Central memory CD8-positive, alpha-beta T cell (primary cell): Measurements from ENCODE around the gene BRMS1.

ENCODE experiments used
- ATAC-seq: fragments of 150-1000 bp; cut with Tn5 transposase; replicated peaks from 2 replicates; pipeline ENCODE4 v1.10.0; 2022; ENCODE audit warnings: mild to moderate bottlenecking, moderate FRiP score, moderate number of reproducible peaks; ENCODE audit not compliant: poor library complexity, severe bottlenecking; ENCODE audit errors: extremely low read depth
- DNase-seq, 2 donors: peaks; one replicate each; pipeline ENCODE4 v3.0.0; 2021; ENCODE audit warnings: low spot score in 2 of 2
- H3K27ac Mint-ChIP-seq: one replicate; pipeline ENCODE4 v1.8.0; 2022; ENCODE audit warnings: low read depth, mild to moderate bottlenecking, moderate library complexity, mixed read lengths
- H3K27me3 Mint-ChIP-seq: one replicate; pipeline ENCODE4 v1.8.0; 2022; ENCODE audit warnings: mixed read lengths
- H3K36me3 Mint-ChIP-seq: one replicate; pipeline ENCODE4 v1.8.0; 2022; ENCODE audit warnings: mild to moderate bottlenecking, moderate library complexity, mixed read lengths; ENCODE audit not compliant: insufficient read depth
- H3K4me1 Mint-ChIP-seq: one replicate; pipeline ENCODE4 v1.8.0; 2022; ENCODE audit warnings: mixed read lengths
- H3K4me3 Mint-ChIP-seq: one replicate; pipeline ENCODE4 v1.8.0; 2022; ENCODE audit warnings: mild to moderate bottlenecking, moderate library complexity, mixed read lengths
- H3K9me3 Mint-ChIP-seq: one replicate; pipeline ENCODE4 v1.8.0; 2022; ENCODE audit warnings: mixed read lengths

The BRMS1 gene

GRCh38 chr11:66368484-66368883 lies 23.6 kb upstream of the BRMS1 start:
- Mint-ChIP-seq H3K27ac (no peak overlapping the region), H3K36me3 (no peaks in the 10 kb centered on the region), H3K4me1 (no peaks in the 10 kb centered on the region), H3K9me3 (no peaks in the 10 kb centered on the region), H3K27me3 (no peaks in the 10 kb centered on the region), H3K4me3 (no peak overlapping the region)
- DNase-seq (no peak), ATAC-seq (no peak)

GRCh38 chr11:66367561-66368312 lies 22.8 kb upstream of the BRMS1 start:
- no peaks in the 10 kb centered on the region for H3K4me1 Mint-ChIP-seq
- DNase-seq: no peak
- no peak overlapping the region for H3K4me3 Mint-ChIP-seq
- H3K27me3 Mint-ChIP-seq: no peaks in the 10 kb centered on the region
- no peaks in the 10 kb centered on the region for H3K9me3 Mint-ChIP-seq
- H3K36me3 Mint-ChIP-seq: no peaks in the 10 kb centered on the region
- ATAC-seq: no peak
- no peak overlapping the region for H3K27ac Mint-ChIP-seq

GRCh38 chr11:66366844-66367477 lies 22.1 kb upstream of the BRMS1 start:
- H3K27ac Mint-ChIP-seq: no peak overlapping the region
- DNase-seq (no peak), ATAC-seq (no peak)
- no peaks in the 10 kb centered on the region for H3K9me3 Mint-ChIP-seq
- no peaks in the 10 kb centered on the region for H3K36me3 Mint-ChIP-seq
- no peaks in the 10 kb centered on the region for H3K4me1 Mint-ChIP-seq
- no peaks in the 10 kb centered on the region for H3K27me3 Mint-ChIP-seq
- no peak overlapping the region for H3K4me3 Mint-ChIP-seq

- no peaks in the 10 kb centered on the region for H3K27me3 Mint-ChIP-seq
- peaks cover 1% of the 10 kb centered on the region for H3K36me3 Mint-ChIP-seq
- no peak for ATAC-seq
- H3K4me3 Mint-ChIP-seq: no peak overlapping the region
- no peak overlapping the region for H3K27ac Mint-ChIP-seq
- no peaks in the 10 kb centered on the region for H3K9me3 Mint-ChIP-seq
- H3K4me1 Mint-ChIP-seq: no peaks in the 10 kb centered on the region
- no peak for DNase-seq
These were observed 21.1 kb upstream of the BRMS1 start for GRCh38 chr11:66365711-66366619.

- no peak for ATAC-seq
- H3K4me1 Mint-ChIP-seq: no peaks in the 10 kb centered on the region
- H3K36me3 Mint-ChIP-seq: peaks cover 1% of the 10 kb centered on the region
- H3K4me3 Mint-ChIP-seq: no peak overlapping the region
- no peak for DNase-seq
- no peak overlapping the region for H3K27ac Mint-ChIP-seq
- H3K9me3 Mint-ChIP-seq: no peaks in the 10 kb centered on the region
- no peaks in the 10 kb centered on the region for H3K27me3 Mint-ChIP-seq
These were observed 20.3 kb upstream of the BRMS1 start for GRCh38 chr11:66365166-66365565.

- Mint-ChIP-seq H3K27me3 (no peaks in the 10 kb centered on the region), H3K9me3 (no peaks in the 10 kb centered on the region), H3K4me1 (no peaks in the 10 kb centered on the region), H3K4me3 (no peak overlapping the region), H3K27ac (no peak overlapping the region), H3K36me3 (peaks cover 4% of the 10 kb centered on the region)
- DNase-seq (peak in 1 of 2 donors; percentile 56), ATAC-seq (peak; percentile 32)
These were observed 19.1 kb upstream of the BRMS1 start for GRCh38 chr11:66363805-66364535.

GRCh38 chr11:66363187-66363601 lies 18.3 kb upstream of the BRMS1 start:
- no peaks in the 10 kb centered on the region for H3K9me3 Mint-ChIP-seq
- H3K36me3 Mint-ChIP-seq: peaks cover 4% of the 10 kb centered on the region
- ATAC-seq (no peak), DNase-seq (no peak)
- H3K4me1 Mint-ChIP-seq: no peaks in the 10 kb centered on the region
- no peak overlapping the region for H3K4me3 Mint-ChIP-seq
- no peak overlapping the region for H3K27ac Mint-ChIP-seq
- no peaks in the 10 kb centered on the region for H3K27me3 Mint-ChIP-seq

GRCh38 chr11:66362481-66363147 lies 17.7 kb upstream of the BRMS1 start:
- Mint-ChIP-seq H3K9me3 (no peaks in the 10 kb centered on the region), H3K27me3 (no peaks in the 10 kb centered on the region), H3K36me3 (peaks cover 4% of the 10 kb centered on the region), H3K4me1 (no peaks in the 10 kb centered on the region), H3K4me3 (no peak overlapping the region), H3K27ac (no peak overlapping the region)
- DNase-seq (no peak), ATAC-seq (no peak)

GRCh38 chr11:66361502-66361941 lies 16.6 kb upstream of the BRMS1 start:
- ATAC-seq (no peak), DNase-seq (no peak)
- Mint-ChIP-seq H3K4me3 (no peak overlapping the region), H3K27me3 (no peaks in the 10 kb centered on the region), H3K4me1 (no peaks in the 10 kb centered on the region), H3K27ac (no peak overlapping the region), H3K36me3 (peaks cover 4% of the 10 kb centered on the region), H3K9me3 (no peaks in the 10 kb centered on the region)

- no peak for DNase-seq
- Mint-ChIP-seq H3K27ac (no peak overlapping the region), H3K27me3 (no peaks in the 10 kb centered on the region), H3K36me3 (peaks cover 4% of the 10 kb centered on the region), H3K9me3 (no peaks in the 10 kb centered on the region), H3K4me3 (no peak overlapping the region), H3K4me1 (no peaks in the 10 kb centered on the region)
- ATAC-seq: no peak
These were observed 15.6 kb upstream of the BRMS1 start for GRCh38 chr11:66360406-66361073.

- Mint-ChIP-seq H3K9me3 (no peaks in the 10 kb centered on the region), H3K27ac (no peak overlapping the region), H3K27me3 (no peaks in the 10 kb centered on the region), H3K4me1 (no peaks in the 10 kb centered on the region), H3K36me3 (peaks cover 8% of the 10 kb centered on the region), H3K4me3 (no peak overlapping the region)
- no peak for DNase-seq
- no peak for ATAC-seq
These were observed 14.8 kb upstream of the BRMS1 start for GRCh38 chr11:66359662-66360087.
